Astrocyte (in vitro differentiated cells and primary cell): Measurements from ENCODE around the gene RASGRP1. TPM values are rescaled to one million over a fixed set of nuclear protein-coding genes. Genes with fewer than 3 reads are reported as not detected.

Source experiments
- DNase-seq: peaks from one replicate; pipeline ENCODE4 v3.0.0-alpha.2; 2010; ENCODE audit warnings: low read depth
- FAIRE-seq: peaks from 2 replicates; lab custom pipeline; 2011; peaks lifted over from hg19 to GRCh38; lab: Jason Lieb, UNC
- H2AFZ ChIP-seq: 2 replicates; pipeline ENCODE4 v1.6.0; 2012; ENCODE audit warnings: low read depth, low read length, inconsistent platforms
- H3K27ac ChIP-seq: 2 replicates; pipeline ENCODE4 v1.5.1; 2011; ENCODE audit warnings: low read depth, low read length, inconsistent platforms
- H3K27me3 ChIP-seq: 2 replicates; pipeline ENCODE4 v1.6.0; 2011; ENCODE audit warnings: low read length, inconsistent platforms; ENCODE audit not compliant: insufficient read depth
- H3K36me3 ChIP-seq: 2 replicates; pipeline ENCODE4 v1.5.1; 2011; ENCODE audit warnings: low read length, inconsistent platforms; ENCODE audit not compliant: insufficient read depth
- H3K4me1 ChIP-seq: 2 replicates; pipeline ENCODE4 v1.5.1; 2011; ENCODE audit warnings: low read length, inconsistent platforms; ENCODE audit not compliant: insufficient read depth
- H3K4me2 ChIP-seq: 2 replicates; pipeline ENCODE4 v1.6.0; 2012; ENCODE audit warnings: low read length, inconsistent platforms
- H3K4me3 ChIP-seq: 2 replicates; pipeline ENCODE4 v1.5.1; 2011; ENCODE audit warnings: low read depth, mild to moderate bottlenecking, low read length, inconsistent platforms; ENCODE audit not compliant: insufficient read depth
- H3K79me2 ChIP-seq: 2 replicates; pipeline ENCODE4 v1.6.0; 2012; ENCODE audit warnings: mild to moderate bottlenecking, low read length, inconsistent platforms; ENCODE audit not compliant: insufficient read depth
- H3K9ac ChIP-seq: 2 replicates; pipeline ENCODE4 v1.6.0; 2012; ENCODE audit warnings: mild to moderate bottlenecking, low read length, inconsistent platforms
- H3K9me3 ChIP-seq: 2 replicates; pipeline ENCODE4 v1.5.1; 2012; ENCODE audit warnings: low read depth, mild to moderate bottlenecking, low read length, inconsistent platforms; ENCODE audit not compliant: insufficient read depth
- H4K20me1 ChIP-seq: 2 replicates; pipeline ENCODE4 v1.6.0; 2012; ENCODE audit warnings: low read length, inconsistent platforms; ENCODE audit not compliant: insufficient read depth
- H3K27ac Mint-ChIP-seq: one replicate; pipeline ENCODE4 v1.8.0; 2021; ENCODE audit warnings: mild to moderate bottlenecking, mixed read lengths; ENCODE audit not compliant: unreplicated experiment
- H3K27me3 Mint-ChIP-seq: one replicate; pipeline ENCODE4 v1.8.0; 2021; ENCODE audit warnings: low read depth, mixed read lengths; ENCODE audit not compliant: unreplicated experiment
- H3K36me3 Mint-ChIP-seq: one replicate; pipeline ENCODE4 v1.8.0; 2021; ENCODE audit warnings: low read depth, mixed read lengths; ENCODE audit not compliant: unreplicated experiment
- H3K4me1 Mint-ChIP-seq: one replicate; pipeline ENCODE4 v1.8.0; 2021; ENCODE audit warnings: low read depth, mixed read lengths; ENCODE audit not compliant: unreplicated experiment
- H3K4me3 Mint-ChIP-seq: one replicate; pipeline ENCODE4 v1.8.0; 2021; ENCODE audit warnings: mild to moderate bottlenecking, moderate library complexity, mixed read lengths; ENCODE audit not compliant: unreplicated experiment
- H3K9me3 Mint-ChIP-seq: one replicate; pipeline ENCODE4 v1.8.0; 2021; ENCODE audit warnings: mild to moderate bottlenecking, mixed read lengths; ENCODE audit not compliant: unreplicated experiment
- EZH2 ChIP-seq: IDR thresholded peaks from 2 replicates; pipeline ENCODE4 v1.6.1; 2012; ENCODE audit warnings: mild to moderate bottlenecking, low read length, inconsistent platforms; ENCODE audit not compliant: insufficient read depth
- total RNA-seq: library from RNA; stranded (reverse); gene quantifications from 2 replicates; pipeline ENCODE4 v1.2.1, GENCODE V29; 2021
- TF ChIP-seq, protein P1 (sequence below): IDR thresholded peaks from 2 replicates; pipeline ENCODE4 v1.5.1; 2011; ENCODE audit warnings: low read depth, mild to moderate bottlenecking, inconsistent platforms, low read length, moderate library complexity; ENCODE audit not compliant: insufficient read depth

The RASGRP1 gene
- total RNA-seq, 1 donor from 2014 or later, result 1.4 TPM

DNA sequence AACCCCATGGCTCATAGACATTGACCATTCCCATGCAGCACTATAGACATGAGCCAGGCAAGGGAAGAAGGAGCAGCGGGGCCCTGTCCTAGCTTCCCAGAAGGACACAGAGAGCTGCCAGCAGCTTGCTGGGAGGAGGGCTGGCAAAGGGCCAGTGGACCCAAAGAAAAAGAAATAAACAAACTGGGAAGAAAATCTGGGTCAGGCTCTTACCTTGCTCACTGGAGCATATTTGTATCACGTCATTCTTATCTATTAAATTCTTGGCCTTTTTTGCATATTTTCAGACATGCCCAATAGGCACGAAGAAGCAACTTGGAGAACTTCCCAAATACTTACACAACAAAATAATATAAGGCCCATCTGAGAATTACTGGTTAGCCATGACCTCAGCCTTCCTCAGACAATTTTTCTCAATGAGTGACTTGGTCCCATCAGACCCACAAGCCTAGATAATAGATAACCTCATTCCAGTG lies 28.4 kb downstream of the RASGRP1 start:
- H3K27me3 ChIP-seq, result no peaks in the 10 kb centered on the region
- peak overlapping the region; percentile 53 for H3K27ac Mint-ChIP-seq
- H2AFZ ChIP-seq, result no peak overlapping the region
- peaks cover 16% of the 10 kb centered on the region for H3K4me1 Mint-ChIP-seq
- no peaks in the 10 kb centered on the region for H4K20me1 ChIP-seq
- no peaks in the 10 kb centered on the region for H3K36me3 ChIP-seq
- DNase-seq (peak; percentile 98), FAIRE-seq (peak; percentile 82)
- H3K4me3 Mint-ChIP-seq, result no peak overlapping the region
- H3K4me1 ChIP-seq, result peaks cover 14% of the 10 kb centered on the region
- H3K4me3 ChIP-seq, result no peak overlapping the region
- H3K27ac ChIP-seq, result peak overlapping the region; percentile 83
- peaks cover 3% of the 10 kb centered on the region for H3K9me3 Mint-ChIP-seq
- no peak overlapping the region for H3K9ac ChIP-seq
- H3K79me2 ChIP-seq, result no peaks in the 10 kb centered on the region
- no peaks in the 10 kb centered on the region for H3K9me3 ChIP-seq
- H3K4me2 ChIP-seq, result no peak overlapping the region
- TF ChIP-seq, protein P1, sequence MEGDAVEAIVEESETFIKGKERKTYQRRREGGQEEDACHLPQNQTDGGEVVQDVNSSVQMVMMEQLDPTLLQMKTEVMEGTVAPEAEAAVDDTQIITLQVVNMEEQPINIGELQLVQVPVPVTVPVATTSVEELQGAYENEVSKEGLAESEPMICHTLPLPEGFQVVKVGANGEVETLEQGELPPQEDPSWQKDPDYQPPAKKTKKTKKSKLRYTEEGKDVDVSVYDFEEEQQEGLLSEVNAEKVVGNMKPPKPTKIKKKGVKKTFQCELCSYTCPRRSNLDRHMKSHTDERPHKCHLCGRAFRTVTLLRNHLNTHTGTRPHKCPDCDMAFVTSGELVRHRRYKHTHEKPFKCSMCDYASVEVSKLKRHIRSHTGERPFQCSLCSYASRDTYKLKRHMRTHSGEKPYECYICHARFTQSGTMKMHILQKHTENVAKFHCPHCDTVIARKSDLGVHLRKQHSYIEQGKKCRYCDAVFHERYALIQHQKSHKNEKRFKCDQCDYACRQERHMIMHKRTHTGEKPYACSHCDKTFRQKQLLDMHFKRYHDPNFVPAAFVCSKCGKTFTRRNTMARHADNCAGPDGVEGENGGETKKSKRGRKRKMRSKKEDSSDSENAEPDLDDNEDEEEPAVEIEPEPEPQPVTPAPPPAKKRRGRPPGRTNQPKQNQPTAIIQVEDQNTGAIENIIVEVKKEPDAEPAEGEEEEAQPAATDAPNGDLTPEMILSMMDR, result no peak
- H3K27me3 Mint-ChIP-seq, result no peaks in the 10 kb centered on the region
- no peaks in the 10 kb centered on the region for H3K36me3 Mint-ChIP-seq

DNA sequence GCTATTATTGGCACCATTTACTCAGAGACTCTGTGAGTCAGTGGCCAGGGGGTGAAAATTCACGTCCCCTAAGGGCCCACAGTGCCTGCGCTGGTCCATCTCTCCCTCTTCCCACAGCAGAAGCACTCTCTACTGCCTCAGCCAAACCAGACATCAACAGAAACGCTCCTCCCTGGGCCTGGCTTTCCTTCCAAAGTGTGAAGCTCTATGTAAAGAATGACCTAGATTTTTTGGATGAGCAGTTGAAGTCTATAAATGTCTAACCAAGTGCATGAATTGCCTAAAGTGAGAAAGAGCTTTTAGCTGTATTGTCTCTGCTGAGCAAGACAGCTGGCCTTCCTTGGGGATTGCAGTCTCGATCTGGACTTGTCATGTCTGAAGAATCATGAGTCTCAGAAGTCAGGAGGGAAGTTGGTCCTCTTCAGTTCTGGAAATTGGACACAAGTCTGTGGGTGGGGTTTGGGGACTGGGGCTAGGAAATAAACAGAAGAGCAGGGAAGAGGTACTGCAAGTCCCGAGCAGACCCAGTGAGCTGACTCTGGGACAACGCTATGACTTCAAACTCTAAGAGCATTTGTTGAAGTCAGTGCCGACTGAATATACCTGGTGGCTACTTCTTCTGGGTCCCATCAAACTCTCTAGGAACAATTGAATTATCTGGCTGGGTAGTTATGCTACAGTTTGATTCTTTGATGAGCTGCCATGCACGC lies 29.0 kb downstream of the RASGRP1 start:
- DNase-seq (peak; percentile 47), FAIRE-seq (peak; percentile 52)
- Mint-ChIP-seq H3K4me3 (no peak overlapping the region), H3K4me1 (peaks cover 17% of the 10 kb centered on the region), H3K9me3 (peaks cover 3% of the 10 kb centered on the region), H3K27ac (peak overlapping the region; percentile 53), H3K27me3 (no peaks in the 10 kb centered on the region), H3K36me3 (no peaks in the 10 kb centered on the region)
- H3K36me3 ChIP-seq, result no peaks in the 10 kb centered on the region
- no peak overlapping the region for H3K9ac ChIP-seq
- peak overlapping the region; percentile 46 for H3K27ac ChIP-seq
- TF ChIP-seq, protein P1, result no peak
- no peak for TF ChIP-seq EZH2
- H4K20me1 ChIP-seq, result no peaks in the 10 kb centered on the region
- H3K4me1 ChIP-seq, result peaks cover 14% of the 10 kb centered on the region
- H3K4me2 ChIP-seq, result no peak overlapping the region
- no peaks in the 10 kb centered on the region for H3K27me3 ChIP-seq
- H3K4me3 ChIP-seq, result no peak overlapping the region
- H3K79me2 ChIP-seq, result no peaks in the 10 kb centered on the region
- no peaks in the 10 kb centered on the region for H3K9me3 ChIP-seq
- H2AFZ ChIP-seq, result no peak overlapping the region

DNA sequence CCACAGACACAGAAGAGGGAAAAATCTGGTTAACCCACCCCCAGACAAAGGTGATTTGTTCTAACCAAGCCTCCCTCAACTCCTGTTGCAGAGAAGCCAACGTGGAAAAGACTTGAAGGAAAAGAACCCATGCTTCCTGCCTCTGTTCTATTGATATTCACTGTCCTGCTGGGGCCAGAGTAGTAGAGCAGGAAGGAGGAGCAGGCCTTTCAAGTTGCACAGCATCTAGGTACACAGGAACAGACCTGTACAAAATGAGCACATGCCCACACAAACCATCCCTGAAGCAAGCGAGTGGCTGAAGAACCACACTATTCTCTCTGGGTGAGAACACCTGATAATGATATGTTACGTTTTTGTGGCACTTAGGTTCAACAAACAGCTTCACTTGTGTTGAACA lies 29.9 kb downstream of the RASGRP1 start:
- FAIRE-seq (no peak), DNase-seq (no peak)
- no peak overlapping the region for H2AFZ ChIP-seq
- H3K36me3 ChIP-seq, result no peaks in the 10 kb centered on the region
- no peak overlapping the region for H3K4me3 ChIP-seq
- H3K27ac ChIP-seq, result no peak overlapping the region
- H3K27me3 ChIP-seq, result no peaks in the 10 kb centered on the region
- H3K4me2 ChIP-seq, result no peak overlapping the region
- H3K79me2 ChIP-seq, result no peaks in the 10 kb centered on the region
- no peaks in the 10 kb centered on the region for H3K36me3 Mint-ChIP-seq
- no peaks in the 10 kb centered on the region for H3K27me3 Mint-ChIP-seq
- no peak overlapping the region for H3K4me3 Mint-ChIP-seq
- H3K4me1 Mint-ChIP-seq, result peaks cover 19% of the 10 kb centered on the region
- H3K9ac ChIP-seq, result no peak overlapping the region
- no peaks in the 10 kb centered on the region for H4K20me1 ChIP-seq
- no peak for TF ChIP-seq EZH2
- H3K9me3 ChIP-seq, result no peaks in the 10 kb centered on the region
- peaks cover 3% of the 10 kb centered on the region for H3K9me3 Mint-ChIP-seq
- no peak overlapping the region for H3K27ac Mint-ChIP-seq
- H3K4me1 ChIP-seq, result peaks cover 14% of the 10 kb centered on the region
